ENCODE results near the gene TMEM14A. TPM values are rescaled to one million over a fixed set of nuclear protein-coding genes. Genes with fewer than 3 reads are reported as not detected.
"Not testable (repeated sequence)": the region's sequence is repeated elsewhere in the genome, so short reads cannot be mapped to it uniquely, and the experiment has no call there.

The TMEM14A gene
- total RNA-seq, 1 donor from 2014 or later, result 8.7 TPM

DNA sequence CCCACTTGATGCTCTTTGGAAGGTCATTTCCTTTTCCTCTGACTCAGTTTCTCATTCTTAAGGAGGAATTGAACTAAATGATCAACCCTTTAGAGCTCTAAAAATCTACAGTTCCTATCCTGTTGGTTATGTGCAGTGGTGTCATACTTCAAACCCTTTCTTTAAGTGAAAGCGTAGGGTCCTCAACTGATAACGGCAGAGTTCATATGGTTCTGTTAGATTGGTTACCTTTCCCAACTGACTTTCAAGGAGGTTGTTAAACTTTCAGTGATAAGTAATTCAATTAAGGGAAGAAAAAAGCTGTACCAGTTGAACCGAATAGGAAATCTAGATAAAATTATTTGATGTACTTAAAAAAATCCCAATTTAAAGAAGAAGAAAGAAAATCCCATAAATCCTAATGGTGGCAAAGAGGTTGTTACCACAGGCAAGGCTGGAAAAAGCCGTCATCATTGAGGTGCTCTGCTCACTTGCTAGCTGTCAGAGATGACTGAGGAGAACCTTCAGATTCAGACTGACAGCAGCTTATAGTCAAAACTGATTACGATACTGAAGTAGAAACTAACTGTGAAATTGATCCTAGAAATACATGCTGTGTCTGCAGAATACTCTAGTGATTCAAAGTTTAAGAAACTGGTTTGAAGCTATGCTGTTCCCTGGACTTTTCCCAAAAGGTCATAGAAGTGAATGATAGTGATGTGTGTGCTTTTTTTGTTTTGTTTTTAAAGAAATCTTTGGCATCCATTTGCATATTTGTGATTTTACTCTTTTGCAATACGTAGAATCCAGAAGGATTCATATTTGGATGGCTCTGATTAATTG is 16.2 kb downstream of the TMEM14A start:
- ATAC-seq, result no peak
- intact Hi-C loops (cut with DNase I), result no loop called here
- DNase-seq (ENCODE audit: missing footprints), result no peak

GRCh38 chr6:52689857-52690256 is 18.9 kb downstream of the TMEM14A start:
- DNase-seq (ENCODE audit: missing footprints), result no peak
- ATAC-seq, result no peak
- intact Hi-C loops (cut with DNase I), result no loop called here

DNA sequence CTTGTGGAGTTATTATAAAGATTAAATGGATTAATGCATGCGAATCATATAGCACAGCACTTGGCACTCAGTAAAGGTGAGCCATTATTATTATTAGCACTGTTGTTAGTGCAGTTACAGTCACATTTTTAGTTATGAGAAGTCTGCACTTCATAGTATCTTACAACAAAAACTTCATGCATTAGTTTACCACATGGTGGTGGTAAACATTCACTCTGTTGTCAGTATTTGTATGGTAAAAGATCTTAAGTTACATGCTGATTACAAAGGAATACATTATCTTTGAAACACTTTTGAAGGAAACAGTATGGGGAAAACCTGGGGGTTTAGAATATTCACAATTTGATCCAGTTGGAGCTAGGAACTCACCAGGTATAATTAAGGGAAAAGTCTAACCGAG is 20.8 kb downstream of the TMEM14A start:
- ATAC-seq, result no peak
- no peak for DNase-seq (ENCODE audit: missing footprints)
- intact Hi-C loops (cut with DNase I), result no loop called here

DNA sequence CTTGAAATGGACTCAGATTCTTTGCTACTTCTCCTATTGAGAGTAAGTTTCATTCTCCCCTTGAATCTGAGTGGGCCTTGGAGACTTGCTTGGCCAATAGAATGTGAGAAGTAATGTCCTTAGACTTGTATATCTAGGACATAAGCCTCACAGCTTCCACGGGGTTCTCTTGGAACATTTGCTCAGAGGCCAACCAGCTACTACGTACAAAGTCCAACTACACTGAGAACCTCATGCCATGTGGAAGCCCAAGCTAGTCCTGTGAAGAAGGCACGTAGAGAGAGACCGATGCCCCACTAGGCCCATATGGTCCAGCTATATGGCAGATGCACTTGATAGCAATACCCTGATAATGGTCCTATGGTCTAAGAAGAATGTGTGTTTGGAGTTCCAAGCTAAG is 22.9 kb downstream of the TMEM14A start:
- ATAC-seq, result no peak
- no peak for DNase-seq (ENCODE audit: missing footprints)
- intact Hi-C loops (cut with DNase I), result no loop called here

DNA sequence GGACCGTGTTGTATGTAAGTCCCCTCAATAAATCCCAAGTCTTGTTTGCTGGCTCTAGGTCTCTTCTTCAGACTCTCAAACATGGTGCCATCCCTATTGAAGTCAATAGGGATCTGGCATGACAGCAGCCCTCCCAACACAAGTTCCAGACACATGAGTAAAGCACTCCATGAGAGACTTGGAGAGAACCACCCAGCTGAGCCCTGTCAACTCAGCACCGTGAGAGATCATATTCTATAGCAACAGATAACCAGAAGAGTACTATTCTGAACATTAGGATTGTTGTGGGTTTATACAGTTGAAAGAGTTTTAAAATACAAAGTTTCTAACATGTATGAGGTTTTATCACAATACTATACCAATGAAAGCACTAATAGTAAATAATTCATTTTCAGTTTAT is 23.5 kb downstream of the TMEM14A start:
- intact Hi-C loops (cut with DNase I), result no loop called here
- ATAC-seq, result no peak
- DNase-seq (ENCODE audit: missing footprints), result no peak

DNA sequence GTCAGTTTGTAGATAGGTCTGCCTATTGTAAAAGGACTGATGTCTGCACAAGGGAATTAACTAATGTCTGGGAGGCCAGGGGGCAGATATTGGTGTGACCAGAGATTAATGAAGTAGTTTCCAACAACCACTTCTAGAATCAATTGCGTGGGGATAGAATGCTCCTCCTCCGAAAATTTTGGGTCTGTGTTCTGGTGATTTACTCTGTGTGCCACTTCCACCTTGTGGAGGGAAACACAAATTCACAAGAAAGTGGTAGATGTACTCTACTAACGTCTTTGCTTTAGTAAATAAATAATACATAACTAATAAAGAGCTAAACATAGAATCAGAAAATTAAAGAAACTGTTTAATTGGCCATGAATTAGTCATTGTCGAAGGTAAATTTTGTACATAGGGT is 25.5 kb downstream of the TMEM14A start:
- ATAC-seq (no peak), DNase-seq (ENCODE audit: missing footprints) (no peak)
- intact Hi-C loops (cut with DNase I), result no loop called here

- no peak for ATAC-seq
- intact Hi-C loops (cut with DNase I), result no loop called here
- DNase-seq (ENCODE audit: missing footprints), result no peak
Measured at GRCh38 chr6:52697903-52698302, 27.0 kb downstream of the TMEM14A start.

DNA sequence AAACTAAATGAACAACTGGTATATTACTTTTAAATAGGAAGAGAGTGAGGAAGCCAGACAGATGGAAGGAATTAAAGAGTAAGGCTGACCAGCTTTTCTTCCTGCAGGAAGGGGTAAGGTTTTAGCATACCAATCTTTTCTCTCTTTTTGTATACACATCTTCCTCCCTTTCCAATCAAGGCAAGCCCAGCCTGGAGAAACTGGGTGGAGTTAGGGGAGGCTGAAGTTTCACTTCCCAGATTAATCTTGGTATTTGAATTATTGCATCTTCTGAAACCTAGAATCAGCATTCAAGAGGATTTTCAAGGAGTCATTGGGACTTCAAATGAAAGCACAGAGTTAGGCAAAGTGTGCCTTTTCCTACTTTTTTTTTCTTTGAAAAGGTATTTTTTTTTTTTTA is 33.1 kb downstream of the TMEM14A start:
- ATAC-seq (no peak), DNase-seq (ENCODE audit: missing footprints) (no peak)
- intact Hi-C loops (cut with DNase I), result no loop called here

GRCh38 chr6:52704781-52705502 is 34.0 kb downstream of the TMEM14A start:
- DNase-seq (ENCODE audit: missing footprints); intact Hi-C loops (cut with DNase I); ATAC-seq: not testable (repeated sequence)

- intact Hi-C loops (cut with DNase I), result no loop called here
- DNase-seq (ENCODE audit: missing footprints), result no peak
- ATAC-seq, result no peak
Measured at GRCh38 chr6:52706001-52706400, 35.1 kb downstream of the TMEM14A start.

GRCh38 chr6:52707963-52708680 is 37.2 kb downstream of the TMEM14A start:
- intact Hi-C loops (cut with DNase I), result no loop called here
- DNase-seq (ENCODE audit: missing footprints) (no peak), ATAC-seq (no peak)

- no peak for DNase-seq (ENCODE audit: missing footprints)
- no peak for ATAC-seq
- intact Hi-C loops (cut with DNase I), result no loop called here
Measured at GRCh38 chr6:52712136-52712535, 41.2 kb downstream of the TMEM14A start.

GRCh38 chr6:52714761-52715160 is 43.8 kb downstream of the TMEM14A start:
- DNase-seq (ENCODE audit: missing footprints); ATAC-seq; intact Hi-C loops (cut with DNase I): not testable (repeated sequence)

- ATAC-seq (no peak), DNase-seq (ENCODE audit: missing footprints) (no peak)
- intact Hi-C loops (cut with DNase I), result no loop called here
Measured at GRCh38 chr6:52718550-52718949, 47.6 kb downstream of the TMEM14A start.

DNA sequence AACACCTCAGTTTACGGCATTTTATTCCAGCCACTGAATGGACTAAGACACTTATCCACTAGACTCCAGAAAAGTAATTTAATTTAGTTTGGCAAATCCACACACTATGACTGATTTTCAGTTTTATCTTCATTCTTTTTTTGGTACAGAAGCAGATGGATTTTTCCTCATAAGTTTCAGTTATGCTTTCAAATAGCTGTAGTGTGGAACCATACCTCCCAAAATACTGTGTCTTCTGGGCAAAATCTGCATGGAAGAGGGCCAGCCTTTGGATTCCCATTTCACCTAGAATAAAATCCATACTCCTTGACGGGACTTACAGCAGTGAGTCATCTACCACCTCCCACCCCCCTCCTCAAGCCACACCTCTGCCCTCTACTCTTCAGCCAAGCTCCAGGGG is 49.4 kb downstream of the TMEM14A start:
- ATAC-seq (no peak), DNase-seq (ENCODE audit: missing footprints) (no peak)
- intact Hi-C loops (cut with DNase I), result no loop called here

DNA sequence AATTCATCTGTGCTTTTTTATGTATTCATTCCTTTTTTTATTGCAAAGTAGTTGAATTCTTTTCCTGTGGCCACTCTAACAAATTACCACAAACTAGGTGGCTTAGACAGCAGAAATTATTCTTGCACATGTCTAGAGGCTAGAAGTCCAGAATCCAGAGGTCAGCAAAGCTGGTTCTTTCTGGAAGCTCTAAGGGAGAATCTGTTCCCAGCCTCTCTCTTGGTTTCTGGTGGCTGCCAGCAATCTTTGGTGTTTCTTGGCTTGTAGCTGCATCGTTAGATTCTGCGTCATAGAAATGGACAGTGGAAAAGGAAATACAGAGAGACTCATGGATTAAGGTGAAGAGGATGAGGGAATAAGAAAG is 53.1 kb downstream of the TMEM14A start:
- DNase-seq (ENCODE audit: missing footprints) (no peak), ATAC-seq (peak; percentile 72)
- intact Hi-C loops (cut with DNase I), result no loop called here

- intact Hi-C loops (cut with DNase I), result no loop called here
- DNase-seq (ENCODE audit: missing footprints) (peak; percentile 93), ATAC-seq (peak; percentile 96)
Measured at GRCh38 chr6:52724406-52725121, 53.7 kb downstream of the TMEM14A start.

GRCh38 chr6:52725143-52725534 is 54.2 kb downstream of the TMEM14A start:
- intact Hi-C loops (cut with DNase I), result no loop called here
- no peak for DNase-seq (ENCODE audit: missing footprints)
- peak; percentile 21 for ATAC-seq

- intact Hi-C loops (cut with DNase I), result no loop called here
- ATAC-seq, result no peak
- no peak for DNase-seq (ENCODE audit: missing footprints)
Measured at GRCh38 chr6:52725535-52726192, 54.8 kb downstream of the TMEM14A start.

All from Right ventricle myocardium inferior (tissue), 1 donor.